Left ventricle myocardium inferior (tissue), 1 donor: Measurements from ENCODE around the gene CACNG3. TPM values are rescaled to one million over a fixed set of nuclear protein-coding genes. Genes with fewer than 3 reads are reported as not detected.

Experiments used
- DNase-seq: peaks from one replicate; pipeline ENCODE4 v3.0.0-alpha.2; 2020
- H3K27ac ChIP-seq: fragments of 200-600 bp; replicated peaks from 2 replicates; pipeline ENCODE4 v1.8.0; 2021
- H3K27me3 ChIP-seq: fragments of 200-600 bp; 2 replicates; pipeline ENCODE4 v1.8.0; 2021; ENCODE audit warnings: low read depth
- H3K36me3 ChIP-seq: fragments of 200-600 bp; 2 replicates; pipeline ENCODE4 v1.8.0; 2021
- H3K4me1 ChIP-seq: fragments of 200-600 bp; 2 replicates; pipeline ENCODE4 v1.8.0; 2021
- H3K4me3 ChIP-seq: fragments of 200-600 bp; 2 replicates; pipeline ENCODE4 v1.8.0; 2021; ENCODE audit warnings: mild to moderate bottlenecking, moderate library complexity
- H3K9me3 ChIP-seq: fragments of 200-600 bp; replicated peaks from 2 replicates; pipeline ENCODE4 v1.8.0; 2021
- CTCF ChIP-seq: fragments of 200-600 bp; IDR thresholded peaks from 2 replicates; pipeline ENCODE4 v1.8.0; 2021; ENCODE audit warnings: antibody characterized with exemption, mild to moderate bottlenecking, borderline replicate concordance
- intact Hi-C: fragments of 100-400 bp; cut with micrococcal nuclease; formaldehyde crosslinking; loops from one replicate; pipeline ENCODE4 v1.11.0; 2022
- total RNA-seq: library from RNA; stranded (reverse); fragmentation: NEBNext Ultra II Directional; extraction: Animal tissue kit (Norgen Biotek cat#: 25700); gene quantifications from one replicate; pipeline ENCODE4 v1.2.1, GENCODE V29; 2021
- donor health status: DM: no; HTN: yes; CAD: no; lungs with severe emphysema.

Gene CACNG3
- total RNA-seq, 1 donor from 2014 or later = not detected

GRCh38 chr16:24346734-24347133 is 90.6 kb downstream of the CACNG3 start:
- Histone ChIP-seq H3K4me1 (no peaks in the 10 kb centered on the region), H3K4me3 (no peak overlapping the region), H3K27ac (no peak overlapping the region), H3K36me3 (no peaks in the 10 kb centered on the region), H3K27me3 (peaks cover 33% of the 10 kb centered on the region), H3K9me3 (no peaks in the 10 kb centered on the region)
- no peak for TF ChIP-seq CTCF
- intact Hi-C loops = no loop called here
- no peak for DNase-seq

- DNase-seq = no peak
- intact Hi-C loops = no loop called here
- Histone ChIP-seq H3K4me3 (no peak overlapping the region), H3K27me3 (peaks cover 33% of the 10 kb centered on the region), H3K4me1 (no peaks in the 10 kb centered on the region), H3K27ac (no peak overlapping the region), H3K9me3 (no peaks in the 10 kb centered on the region), H3K36me3 (no peaks in the 10 kb centered on the region)
- no peak for TF ChIP-seq CTCF
These were observed 91.4 kb downstream of the CACNG3 start for GRCh38 chr16:24347556-24347955.

GRCh38 chr16:24348545-24349290 is 92.6 kb downstream of the CACNG3 start:
- no peak for TF ChIP-seq CTCF
- intact Hi-C loops = no loop called here
- no peak for DNase-seq
- H3K9me3 ChIP-seq = no peaks in the 10 kb centered on the region
- no peaks in the 10 kb centered on the region for H3K36me3 ChIP-seq
- no peak overlapping the region for H3K27ac ChIP-seq
- H3K4me1 ChIP-seq = no peaks in the 10 kb centered on the region
- H3K4me3 ChIP-seq = no peak overlapping the region
- H3K27me3 ChIP-seq = peaks cover 29% of the 10 kb centered on the region

DNA sequence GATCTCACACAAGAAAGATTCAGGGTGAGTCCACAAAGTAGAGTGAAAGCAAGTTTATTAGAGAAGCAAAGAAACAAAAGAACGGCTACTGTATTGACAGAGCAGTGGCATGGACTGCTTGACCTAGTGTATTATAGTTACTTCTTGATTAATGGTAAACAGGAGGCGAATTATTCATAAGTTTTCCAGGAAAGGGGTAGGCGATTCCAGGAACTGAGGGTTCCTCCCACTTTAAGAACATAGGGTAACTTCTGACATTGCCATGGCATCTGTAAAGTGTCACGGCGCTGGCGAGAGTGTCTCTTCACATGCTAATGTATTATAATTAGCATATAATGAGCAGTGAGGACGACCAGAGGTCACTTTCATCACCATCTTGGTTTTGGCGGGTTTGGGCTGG is 93.2 kb downstream of the CACNG3 start:
- intact Hi-C loops = no loop called here
- peaks cover 27% of the 10 kb centered on the region for H3K27me3 ChIP-seq
- DNase-seq = no peak
- no peaks in the 10 kb centered on the region for H3K9me3 ChIP-seq
- no peaks in the 10 kb centered on the region for H3K4me1 ChIP-seq
- no peak overlapping the region for H3K27ac ChIP-seq
- H3K4me3 ChIP-seq = no peak overlapping the region
- H3K36me3 ChIP-seq = no peaks in the 10 kb centered on the region
- TF ChIP-seq CTCF = no peak

DNA sequence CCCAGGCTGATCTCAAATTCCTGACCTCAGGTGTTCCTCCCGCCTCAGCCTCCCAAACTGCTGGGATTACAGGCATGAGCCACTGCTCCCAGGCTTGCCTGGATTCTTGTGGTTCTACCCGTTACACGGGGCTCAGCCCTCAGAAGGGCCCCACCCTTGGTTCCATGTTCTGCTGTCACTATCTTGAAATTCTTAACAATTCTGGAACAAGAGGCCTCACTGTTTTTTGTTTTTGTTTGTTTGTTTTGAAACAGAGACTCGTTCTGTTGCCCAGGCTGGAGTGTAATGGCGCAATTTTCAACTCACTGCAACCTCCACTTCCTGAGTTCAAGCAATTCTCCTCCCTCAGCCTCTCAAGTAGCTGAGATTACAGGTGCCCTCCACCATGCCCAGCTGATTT is 96.6 kb downstream of the CACNG3 start:
- Histone ChIP-seq H3K27ac (no peak overlapping the region), H3K36me3 (no peaks in the 10 kb centered on the region), H3K4me3 (no peak overlapping the region), H3K4me1 (no peaks in the 10 kb centered on the region), H3K27me3 (peaks cover 12% of the 10 kb centered on the region), H3K9me3 (no peaks in the 10 kb centered on the region)
- no peak for TF ChIP-seq CTCF
- no peak for DNase-seq
- intact Hi-C loops = no loop called here
